ENCODE measurements around the gene LCLAT1.
"Not testable (repeated sequence)": the region's sequence is repeated elsewhere in the genome, so short reads cannot be mapped to it uniquely, and the experiment has no call there.

The LCLAT1 gene

DNA sequence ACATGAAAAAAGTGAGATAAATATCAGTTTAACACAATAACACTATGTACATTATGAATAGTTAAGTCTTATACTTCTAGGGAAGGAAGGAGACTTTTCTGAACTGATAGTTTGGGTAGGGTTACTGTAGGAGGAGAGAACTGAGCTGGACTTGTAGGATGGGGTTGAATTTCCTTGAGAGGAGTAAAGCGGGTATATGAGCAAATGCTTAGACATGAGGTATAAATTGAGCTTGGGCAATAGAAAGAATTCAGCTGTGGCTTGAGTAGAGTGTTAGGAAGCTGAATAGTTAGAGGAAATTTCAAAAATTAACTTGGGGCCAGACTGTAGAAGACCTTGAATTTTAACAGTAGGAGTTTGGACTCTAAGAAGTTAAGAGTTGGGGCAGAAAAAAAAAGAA, 45.1 kb downstream of the LCLAT1 start:
- no peak for DNase-seq

DNA sequence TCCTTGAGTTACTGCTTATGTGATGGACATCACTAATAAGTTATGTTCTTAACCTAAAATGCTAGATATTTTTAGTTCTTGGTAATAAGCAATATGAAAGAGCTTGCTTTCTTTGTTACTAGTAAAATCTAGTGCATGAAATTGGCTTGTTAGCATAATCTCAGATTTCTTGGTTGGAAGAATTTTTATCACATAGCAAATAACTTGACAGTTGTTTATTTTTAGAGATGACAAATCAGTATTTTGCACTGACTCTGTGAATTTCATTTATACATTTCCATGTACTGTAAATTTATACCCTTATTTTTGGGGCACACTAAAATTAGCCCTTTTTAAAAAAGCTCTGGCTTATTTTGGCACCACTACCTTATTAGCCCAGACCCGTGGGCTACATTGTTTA, 45.6 kb downstream of the LCLAT1 start:
- no peak for DNase-seq

DNA sequence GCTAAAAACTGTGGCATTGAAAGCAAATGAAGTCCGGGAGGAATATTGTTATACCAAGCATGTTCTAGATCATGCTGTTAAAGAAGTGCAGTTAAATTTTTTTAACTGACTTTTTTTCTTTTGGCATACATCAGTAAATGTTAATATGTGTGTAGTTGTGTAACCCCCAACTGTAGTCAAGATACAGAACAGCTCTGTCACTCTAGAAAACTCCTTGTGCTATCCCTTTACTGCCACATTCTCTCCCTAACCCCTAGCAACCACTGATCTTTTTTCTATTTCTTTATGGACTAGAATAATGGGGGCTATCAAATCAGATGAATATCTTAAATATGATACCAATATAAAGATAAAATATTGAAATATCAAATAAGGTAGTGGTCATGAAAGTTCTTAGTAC, 46.4 kb downstream of the LCLAT1 start:
- DNase-seq, result no peak

DNA sequence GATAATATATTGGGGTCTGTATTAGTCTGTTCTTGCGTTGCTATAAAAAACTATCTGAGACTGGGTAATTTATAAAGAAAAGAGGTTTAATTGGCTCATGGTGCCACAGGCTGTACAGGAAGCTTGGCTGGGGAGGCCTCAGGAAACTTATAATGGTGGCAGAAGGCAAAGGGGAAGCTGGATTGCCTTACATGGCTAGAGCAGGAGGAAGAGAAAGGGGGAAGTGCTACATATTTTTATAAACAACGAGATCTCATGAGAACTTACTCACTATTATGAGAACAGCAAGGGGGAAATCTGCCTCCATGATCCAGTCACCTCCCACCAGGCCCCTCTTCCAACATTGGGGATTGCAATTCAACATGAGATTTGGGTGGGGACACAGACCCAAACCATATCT, 48.9 kb downstream of the LCLAT1 start:
- not testable (repeated sequence) for DNase-seq

DNA sequence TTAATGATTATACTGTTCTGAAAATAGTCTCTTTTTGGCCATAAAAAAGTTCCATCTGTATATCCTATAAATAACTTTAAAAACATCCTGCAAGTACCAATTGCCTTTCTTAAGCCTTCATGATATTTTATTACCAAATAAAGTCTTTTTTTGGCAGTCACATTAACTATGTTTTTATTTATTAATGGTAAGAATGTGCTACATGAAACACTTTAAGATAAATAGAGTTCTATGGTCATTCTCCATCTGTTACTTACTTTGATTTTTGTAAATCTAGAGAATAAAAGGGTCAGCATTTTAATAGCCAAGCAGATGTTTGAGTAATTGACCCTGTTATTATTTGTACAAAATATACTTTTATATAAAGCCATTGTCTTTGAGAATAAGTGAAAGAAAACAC, 52.6 kb downstream of the LCLAT1 start:
- no peak for DNase-seq

DNA sequence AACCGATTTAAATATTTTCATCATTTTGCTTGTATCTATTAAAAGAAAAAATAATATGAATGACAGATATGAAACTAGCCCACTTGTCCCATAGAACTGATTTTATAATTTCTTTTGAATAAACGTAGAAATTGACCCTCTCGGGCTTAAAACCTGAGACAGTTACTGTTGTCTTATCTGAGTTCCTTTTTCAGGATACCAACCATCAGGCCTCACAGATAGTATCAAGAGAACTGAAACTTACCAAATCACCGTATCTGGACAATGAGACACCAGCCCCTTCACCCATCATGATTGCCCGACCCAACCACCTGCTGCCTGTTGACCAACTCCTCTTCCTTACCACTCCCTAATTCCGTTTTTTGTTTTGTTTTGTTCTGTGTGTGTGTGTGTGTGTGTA, 53.7 kb downstream of the LCLAT1 start:
- no peak for DNase-seq

DNA sequence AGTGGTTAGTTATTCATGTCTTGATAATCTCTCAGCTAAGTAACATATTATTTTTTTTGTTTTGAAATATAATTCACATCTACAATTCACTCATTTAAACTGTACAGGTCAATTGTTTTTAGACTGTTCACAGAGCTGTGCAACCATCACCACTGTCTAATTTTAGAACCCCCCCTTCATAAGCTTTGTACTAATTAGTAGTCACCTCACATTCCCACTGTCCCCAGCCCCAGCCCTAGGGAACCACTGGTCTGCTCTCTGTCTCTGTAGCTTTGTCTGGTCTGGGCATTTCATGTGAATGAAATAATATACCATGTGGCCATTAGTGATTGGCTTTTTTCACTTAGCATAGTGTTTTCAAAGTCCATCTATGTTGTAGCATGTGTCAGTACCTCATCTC, 55.3 kb downstream of the LCLAT1 start:
- DNase-seq, result no peak

DNA sequence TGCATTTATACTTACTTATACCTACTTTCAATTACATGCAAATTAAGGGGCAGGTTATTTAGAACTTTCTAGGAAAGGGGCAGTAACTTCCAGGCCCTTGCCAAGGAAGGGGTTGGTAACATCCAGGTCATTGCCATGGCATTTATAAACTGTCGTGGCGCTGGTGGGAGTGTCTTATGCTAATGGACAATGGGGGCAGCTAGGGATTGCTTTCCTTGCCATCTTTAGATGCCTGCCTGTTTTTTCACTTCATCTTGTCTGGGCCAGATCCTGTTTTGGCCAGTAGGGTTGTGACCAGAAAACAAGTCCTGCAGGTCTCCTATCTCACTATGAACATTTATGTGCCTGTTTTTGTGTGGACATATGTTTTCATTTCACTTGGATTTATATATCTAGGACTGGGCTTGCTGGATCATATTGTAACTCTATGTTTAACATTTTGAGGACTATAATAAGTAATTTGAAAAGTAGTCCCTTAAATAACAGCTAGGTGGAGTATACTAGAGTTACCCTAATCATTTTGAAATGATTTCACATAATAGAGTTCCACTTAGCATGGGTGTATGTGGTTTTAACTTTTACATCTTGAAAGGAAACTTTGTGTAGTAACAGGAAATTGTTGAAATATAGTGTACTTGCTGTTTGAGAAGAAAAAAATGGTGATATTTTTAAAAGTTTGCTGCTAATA, 56.1 kb downstream of the LCLAT1 start:
- DNase-seq, result no peak

DNA sequence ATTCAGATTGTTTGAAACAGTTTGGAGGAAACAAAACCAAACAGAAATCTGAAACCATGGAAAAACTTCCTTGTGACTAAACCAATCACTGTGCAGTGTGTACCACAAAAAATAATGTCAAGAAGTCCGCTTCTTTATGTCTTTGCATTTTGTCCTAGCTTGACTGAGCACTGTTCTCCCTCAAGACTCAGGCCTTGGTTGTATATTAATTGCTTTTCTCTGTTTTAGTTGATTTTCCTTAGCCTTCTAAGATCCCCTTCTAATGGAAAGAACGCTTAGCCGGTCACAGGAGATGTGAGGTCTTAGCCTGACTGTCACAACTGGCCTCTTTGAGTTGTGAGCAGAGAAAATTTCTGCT, 56.6 kb downstream of the LCLAT1 start:
- DNase-seq, result no peak

DNA sequence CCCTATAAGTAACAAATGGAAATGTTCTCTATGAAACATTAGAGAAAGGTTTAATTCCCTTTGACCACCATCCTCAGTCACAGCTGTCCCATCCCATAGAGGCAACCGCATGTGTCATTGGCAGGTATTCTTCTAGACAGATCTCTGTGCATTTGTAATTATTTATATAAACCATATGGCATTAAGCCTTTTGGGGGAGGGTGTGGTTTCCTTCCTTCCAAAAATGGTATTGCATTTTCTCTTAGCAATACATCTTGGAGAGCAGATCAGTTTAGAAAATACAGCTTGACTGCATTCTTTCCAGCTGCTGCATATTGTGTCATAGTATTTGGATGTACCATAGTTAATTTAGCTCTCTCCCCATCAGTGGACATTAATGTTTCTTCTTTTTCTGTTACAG, 57.7 kb downstream of the LCLAT1 start:
- no peak for DNase-seq

DNA sequence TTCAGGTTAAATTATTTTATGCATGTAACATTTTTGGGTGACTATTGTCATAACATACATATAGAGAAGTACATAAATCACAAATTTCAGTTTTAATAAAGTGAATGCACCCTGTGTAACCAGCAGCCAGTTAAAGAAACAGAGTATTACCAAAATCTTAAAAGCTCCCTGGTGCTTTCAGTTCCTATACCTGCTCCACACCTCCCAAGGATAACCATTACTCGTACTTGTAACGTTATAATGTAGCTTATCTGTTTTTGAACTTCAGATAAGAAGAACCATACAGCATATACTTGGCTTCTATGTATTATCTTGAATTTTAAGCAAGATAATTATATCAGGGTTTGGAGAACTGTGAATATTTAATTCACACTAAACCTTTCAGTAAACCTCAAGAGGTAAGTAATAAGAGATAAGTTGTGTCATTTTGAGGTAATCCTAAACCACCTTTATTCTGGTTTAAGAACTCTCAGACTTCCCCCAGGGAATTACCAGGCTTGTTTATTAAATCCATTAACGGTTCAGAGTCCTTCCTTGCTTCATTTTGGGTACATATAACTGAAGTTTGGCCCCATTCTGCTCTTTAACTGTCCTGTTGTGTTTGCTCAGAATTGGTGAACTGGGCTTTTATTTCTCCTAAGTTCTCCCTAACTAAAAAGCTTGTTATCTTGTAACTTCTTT, 58.6 kb downstream of the LCLAT1 start:
- no peak for DNase-seq

DNA sequence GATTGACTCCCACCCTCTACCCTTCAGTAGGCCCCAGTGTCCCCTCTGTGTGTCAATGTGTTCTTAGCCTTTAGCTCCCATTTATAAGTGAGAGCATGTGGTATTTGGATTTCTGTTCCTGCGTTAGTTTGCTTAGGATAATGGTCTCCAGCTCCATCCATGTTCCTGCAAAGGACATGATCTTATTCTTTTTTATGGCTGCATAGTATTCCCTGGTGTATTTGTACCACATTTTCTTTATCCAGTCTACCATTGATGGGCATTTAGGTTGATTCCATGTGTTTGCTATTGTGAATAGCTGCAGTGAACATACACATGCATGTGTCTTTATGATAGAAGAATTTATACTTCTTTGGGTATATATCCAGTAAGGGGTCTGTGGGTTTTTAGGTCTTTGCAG, 60.4 kb downstream of the LCLAT1 start:
- DNase-seq, result not testable (repeated sequence)

DNA sequence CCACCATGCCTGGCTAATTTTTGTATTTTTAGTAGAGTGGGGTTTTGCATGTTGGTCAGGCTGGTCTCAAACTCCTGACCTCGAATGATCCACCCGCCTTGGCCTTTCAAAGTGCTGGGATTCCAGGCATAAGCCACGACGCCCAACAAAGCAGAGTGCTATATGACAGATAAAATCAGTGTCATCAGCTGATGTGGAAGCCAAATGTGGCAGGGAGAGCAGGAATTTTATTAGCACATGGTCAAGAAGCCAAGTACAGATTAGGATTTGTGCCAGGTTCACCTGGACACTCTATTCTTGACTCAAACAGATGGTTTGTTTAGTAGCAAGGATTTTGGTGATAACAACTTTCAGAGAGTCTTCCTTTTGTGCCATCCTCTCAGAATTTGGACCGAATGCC, 62.7 kb downstream of the LCLAT1 start:
- DNase-seq, result no peak

DNA sequence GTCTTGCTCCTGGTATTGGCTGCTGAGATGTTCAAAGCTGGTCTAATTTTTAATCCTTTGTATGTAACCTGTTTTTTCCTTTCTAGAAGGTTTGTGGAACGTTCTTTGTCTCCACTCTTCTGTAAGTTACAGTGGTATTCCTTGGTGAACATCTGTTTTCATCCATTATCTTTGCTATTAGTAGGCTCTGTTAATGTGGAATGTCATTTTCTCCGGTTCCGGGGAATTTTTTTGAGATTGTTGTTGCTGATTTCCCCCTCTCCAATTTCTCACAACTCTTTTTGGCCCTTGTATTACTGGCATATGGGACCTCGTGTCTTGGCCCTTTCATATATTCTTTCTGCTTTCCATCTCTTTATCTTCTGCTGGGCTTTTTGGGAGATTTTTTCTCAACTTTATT, 63.4 kb downstream of the LCLAT1 start:
- DNase-seq, result no peak

DNA sequence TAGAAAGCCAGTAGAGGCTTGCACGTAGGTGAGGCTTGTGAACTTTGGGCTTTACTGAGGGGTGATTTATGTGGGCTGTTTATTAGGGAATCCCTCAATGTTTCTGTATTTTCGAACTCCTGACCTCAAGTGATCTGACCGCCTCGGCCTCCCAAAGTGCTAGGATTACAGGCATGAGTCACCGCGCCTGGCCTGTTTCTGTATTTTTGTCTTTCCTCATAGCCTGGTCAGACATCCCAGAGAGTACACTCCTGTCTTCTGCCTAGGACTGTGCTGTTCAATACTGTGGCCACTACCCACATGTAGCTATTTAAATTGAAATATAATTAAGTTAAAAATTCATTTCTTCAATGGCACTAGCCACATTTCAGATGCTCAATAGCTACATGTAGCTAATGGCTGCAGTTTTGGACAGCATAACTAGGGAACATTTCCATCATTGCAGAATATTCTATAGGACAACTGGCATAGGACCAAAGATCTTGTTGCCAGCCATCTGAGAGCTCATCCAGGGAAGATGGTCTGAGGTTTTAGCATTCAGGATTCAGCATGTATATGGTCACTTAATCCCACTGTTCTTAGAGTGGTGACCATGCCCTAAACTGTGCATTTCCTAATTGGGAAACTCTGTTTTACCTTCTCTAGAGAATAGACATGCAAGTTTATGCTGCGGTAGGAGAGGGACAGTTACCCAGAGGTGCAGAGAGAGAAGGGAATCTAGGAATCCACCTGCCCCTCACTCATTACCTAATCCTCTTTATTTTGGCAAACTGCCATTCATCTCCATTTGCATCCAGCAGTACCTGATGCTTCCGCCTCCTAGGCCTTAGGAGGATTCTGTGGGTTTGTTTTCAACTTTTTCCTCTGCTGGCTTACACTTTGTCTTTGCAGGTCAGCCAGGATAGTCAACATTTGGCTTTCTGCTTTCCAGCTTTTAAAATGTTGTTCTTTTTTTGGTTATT, 64.4 kb downstream of the LCLAT1 start:
- no peak for DNase-seq

DNA sequence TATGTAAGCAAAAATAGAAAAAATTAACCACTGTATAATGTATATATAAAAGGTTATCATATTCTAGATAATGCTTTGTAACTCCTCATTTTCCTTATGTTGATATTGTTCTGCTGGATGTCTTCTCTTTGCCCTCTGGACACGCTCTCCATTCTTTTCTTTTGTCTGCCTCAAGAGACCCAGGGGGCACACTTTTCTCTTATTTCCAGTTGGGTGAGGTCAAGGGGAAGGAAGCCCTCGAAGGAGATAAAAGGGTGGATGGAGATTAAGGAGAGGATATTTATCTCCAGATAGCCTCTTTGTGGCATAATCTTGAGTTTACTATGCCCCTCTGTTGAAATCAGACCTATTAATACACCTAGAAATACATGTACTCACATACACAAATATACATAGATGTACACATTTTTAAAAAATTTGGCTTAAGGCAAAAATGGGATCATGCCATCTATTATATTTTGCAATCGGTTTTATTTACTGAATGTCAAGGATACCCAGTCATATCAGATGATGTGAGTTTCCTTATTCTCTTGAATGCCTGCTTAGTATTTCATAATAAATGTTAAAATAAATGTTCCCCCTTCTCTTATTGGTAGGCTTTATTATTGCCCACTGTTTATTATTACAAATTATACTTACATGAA, 65.3 kb downstream of the LCLAT1 start:
- no peak for DNase-seq

DNA sequence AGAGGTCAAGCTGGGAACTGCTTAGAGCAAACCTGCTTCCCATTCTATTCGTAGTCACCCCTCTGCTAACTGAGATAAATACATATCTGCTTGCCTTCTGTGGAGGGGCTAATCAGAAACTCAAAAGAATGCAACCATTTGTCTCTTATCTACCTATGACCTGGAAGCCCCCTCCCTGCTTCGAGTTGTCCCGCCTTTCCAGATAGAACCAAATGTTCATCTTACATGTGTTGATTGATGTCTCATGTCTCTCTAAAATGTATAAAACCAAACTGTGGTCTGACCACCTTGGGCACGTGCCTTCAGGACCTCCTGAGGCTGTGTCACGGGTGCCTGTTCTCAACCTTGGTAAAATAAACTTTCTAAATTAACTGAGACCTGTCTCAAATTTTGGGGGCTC, 66.6 kb downstream of the LCLAT1 start:
- not testable (repeated sequence) for DNase-seq

DNA sequence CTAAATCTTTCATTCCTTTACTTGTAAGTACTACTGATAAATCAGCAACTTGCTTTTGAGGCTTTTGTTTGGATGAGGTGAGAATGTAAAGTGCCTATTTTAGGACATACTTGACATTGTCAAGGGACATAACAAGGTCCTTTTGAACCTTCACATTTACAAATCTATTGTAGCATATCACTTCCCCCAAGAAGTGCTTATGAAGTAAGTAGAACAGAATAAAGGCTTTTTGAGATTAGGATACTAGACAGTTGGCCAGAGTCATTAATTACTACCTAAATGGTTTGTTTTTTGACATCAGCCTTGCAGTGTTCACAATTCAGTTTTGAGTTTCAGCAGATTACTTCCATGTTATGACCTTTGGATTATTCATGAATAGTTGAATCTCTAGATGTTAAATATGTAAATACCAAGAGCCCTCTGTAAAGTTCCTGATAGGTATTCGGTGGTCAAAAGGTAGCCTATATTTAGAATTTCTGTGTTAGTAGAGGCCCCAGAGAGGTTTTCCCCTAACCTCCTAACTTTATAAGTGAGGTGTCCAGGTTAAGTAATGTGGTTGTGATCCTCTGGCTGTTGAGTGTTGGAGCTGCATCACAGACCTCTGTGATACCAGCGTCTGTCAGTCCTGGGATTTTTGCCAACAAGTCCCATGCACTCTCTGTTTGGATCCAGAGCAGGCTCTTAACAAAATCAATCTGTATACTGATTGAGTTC, 67.2 kb downstream of the LCLAT1 start:
- DNase-seq, result no peak

DNA sequence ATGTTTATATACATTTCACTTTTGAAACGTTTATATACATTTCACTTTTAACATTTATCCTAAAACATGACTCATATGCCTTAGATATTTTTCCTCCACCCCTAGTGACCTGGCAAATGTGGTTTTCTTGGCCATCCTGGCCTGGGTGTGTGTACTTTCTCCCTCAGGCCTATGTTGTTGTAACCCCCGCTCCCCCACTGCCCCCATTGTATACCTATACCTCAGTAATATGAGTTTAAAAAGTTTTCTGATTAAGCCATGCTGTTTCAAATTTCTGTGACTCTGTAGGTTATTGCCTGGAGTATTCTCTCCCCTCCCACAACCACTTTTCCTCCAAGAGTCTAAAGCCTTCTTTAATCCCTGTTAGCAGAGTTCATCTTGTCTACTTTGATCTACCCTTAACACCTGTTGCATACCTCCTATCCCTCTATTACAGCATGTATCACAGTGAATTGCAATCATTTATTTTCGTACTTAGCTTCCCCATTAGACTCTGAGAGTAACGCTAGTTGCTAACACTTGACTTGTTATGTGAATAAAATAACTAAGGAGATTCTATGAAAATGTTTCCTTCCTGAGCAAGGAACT, 67.9 kb downstream of the LCLAT1 start:
- no peak for DNase-seq

DNA sequence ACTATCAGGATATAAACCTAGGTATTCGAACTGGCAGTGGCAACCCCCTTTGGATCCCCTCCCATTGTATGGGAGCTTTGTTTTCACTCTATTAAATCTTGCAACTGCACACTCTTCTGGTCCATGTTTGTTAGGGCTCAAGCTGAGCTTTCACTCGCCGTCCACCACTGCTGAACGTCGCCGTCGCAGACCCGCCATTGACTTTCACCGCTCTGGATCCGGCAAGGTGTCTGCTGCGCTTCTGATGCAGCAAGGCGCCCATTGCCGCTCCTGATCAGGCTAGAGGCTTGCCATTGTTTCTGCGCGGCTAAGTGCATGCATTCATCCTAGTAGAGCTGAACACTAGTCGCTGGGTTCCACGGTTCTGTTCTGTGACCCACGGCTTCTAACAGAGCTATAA, 69.1 kb downstream of the LCLAT1 start:
- DNase-seq, result no peak

DNA sequence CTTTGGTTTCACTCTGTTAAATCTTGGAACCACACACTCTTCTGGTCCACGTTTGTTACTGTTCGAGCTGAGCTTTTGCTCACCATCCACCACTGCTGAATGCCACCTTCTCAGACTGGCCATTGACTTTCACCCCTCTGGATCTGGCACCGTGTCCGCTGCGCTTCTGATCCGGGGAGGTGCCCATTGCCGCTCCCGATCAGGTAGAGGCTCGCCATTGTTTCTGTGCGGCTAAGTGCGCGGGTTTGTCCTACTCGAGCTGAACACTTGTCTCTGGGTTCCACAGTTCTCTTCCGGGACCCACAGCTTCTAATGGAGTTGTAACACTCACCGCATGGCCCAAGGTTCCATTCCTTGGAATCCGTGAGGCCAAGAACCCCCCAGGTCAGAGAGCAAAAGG, 72.8 kb downstream of the LCLAT1 start:
- no peak for DNase-seq

DNA sequence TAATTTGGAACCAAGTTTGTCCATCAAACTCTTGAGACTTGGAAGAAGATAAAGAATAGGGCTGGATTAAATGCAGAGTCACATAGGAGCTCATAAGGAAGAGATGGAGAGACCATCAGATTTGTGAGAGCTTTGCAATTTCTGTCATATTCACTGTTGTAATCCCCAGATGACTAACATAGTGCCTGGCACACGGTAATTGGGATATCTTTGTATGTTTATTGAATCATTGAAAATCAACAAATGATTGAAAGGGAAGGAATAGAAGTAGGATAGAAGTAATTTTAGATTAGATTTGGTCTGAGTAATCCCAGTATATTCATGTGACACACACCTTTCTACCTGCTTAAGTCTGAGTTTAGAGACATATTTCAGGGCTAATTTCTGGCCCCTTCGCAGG, 75.4 kb downstream of the LCLAT1 start:
- DNase-seq, result no peak

All from NCI-H187 treated with DMSO at 0.1 percent for 48 hours (cell line).